B cell (primary cell): ENCODE data around the gene U2AF1.
"Not testable (repeated sequence)": the region's sequence is repeated elsewhere in the genome, so short reads cannot be mapped to it uniquely, and the experiment has no call there.

Experiments used
- EZH2 ChIP-seq: IDR thresholded peaks from 2 replicates; pipeline ENCODE4 v1.6.1; 2012; ENCODE audit warnings: borderline replicate concordance, low read depth, mild to moderate bottlenecking, moderate library complexity, low read length; ENCODE audit not compliant: insufficient read depth, poor library complexity, severe bottlenecking
- TF ChIP-seq, protein P1 (sequence below): fragments of 200-600 bp; IDR thresholded peaks from one replicate; pipeline ENCODE4 v1.8.0; 2022; ENCODE audit warnings: antibody characterized with exemption, mild to moderate bottlenecking

DNA sequence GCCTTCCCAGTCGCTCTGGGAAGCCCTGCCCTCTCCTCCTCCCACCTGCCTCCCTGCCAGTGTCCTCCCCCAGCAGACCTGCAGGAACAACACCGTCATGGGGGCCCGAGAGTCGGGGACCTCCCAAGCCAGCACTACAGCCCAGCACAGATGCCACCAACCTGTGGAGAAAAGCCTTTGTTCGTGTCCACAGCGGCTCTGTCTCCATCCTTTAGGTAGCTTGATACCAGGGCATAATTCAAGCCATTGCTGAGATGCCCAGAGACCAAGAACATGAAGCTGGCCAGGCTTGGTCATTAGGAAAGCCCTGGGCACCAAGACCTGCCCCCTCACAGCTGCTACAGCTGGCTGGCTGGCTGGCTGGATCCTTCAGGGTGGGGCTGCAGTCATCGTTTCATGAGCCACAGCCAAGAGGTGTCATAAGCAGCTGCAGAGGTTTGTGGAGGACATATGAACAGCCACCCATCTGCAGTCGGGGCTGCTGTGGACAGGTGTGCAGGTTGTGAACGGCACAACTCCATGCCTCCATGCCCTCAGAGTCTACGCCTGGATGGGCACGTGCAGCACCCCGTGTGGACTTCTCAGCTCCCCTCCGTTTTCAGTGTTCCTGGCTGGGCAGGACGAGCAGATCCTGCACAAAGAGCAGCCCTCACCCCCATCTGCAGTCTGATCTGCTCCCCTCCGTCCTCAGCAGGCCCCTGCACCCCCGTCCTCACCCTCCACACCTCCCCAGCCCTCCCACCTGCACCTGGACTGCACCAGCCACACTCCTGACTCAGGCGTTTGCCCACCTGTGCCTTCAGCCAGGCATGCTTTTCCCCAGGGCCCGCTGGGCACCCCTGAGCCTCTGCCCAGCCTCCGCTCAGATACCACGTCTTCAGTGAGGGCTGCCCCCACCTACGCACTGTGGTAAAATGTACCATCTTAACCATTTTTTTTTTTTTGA lies 61.2 kb downstream of the U2AF1 start:
- TF ChIP-seq, protein P1, sequence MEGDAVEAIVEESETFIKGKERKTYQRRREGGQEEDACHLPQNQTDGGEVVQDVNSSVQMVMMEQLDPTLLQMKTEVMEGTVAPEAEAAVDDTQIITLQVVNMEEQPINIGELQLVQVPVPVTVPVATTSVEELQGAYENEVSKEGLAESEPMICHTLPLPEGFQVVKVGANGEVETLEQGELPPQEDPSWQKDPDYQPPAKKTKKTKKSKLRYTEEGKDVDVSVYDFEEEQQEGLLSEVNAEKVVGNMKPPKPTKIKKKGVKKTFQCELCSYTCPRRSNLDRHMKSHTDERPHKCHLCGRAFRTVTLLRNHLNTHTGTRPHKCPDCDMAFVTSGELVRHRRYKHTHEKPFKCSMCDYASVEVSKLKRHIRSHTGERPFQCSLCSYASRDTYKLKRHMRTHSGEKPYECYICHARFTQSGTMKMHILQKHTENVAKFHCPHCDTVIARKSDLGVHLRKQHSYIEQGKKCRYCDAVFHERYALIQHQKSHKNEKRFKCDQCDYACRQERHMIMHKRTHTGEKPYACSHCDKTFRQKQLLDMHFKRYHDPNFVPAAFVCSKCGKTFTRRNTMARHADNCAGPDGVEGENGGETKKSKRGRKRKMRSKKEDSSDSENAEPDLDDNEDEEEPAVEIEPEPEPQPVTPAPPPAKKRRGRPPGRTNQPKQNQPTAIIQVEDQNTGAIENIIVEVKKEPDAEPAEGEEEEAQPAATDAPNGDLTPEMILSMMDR, result not testable (repeated sequence)
- TF ChIP-seq EZH2, result not testable (repeated sequence)
